ENCODE data around the gene CACNA2D3.

DNA sequence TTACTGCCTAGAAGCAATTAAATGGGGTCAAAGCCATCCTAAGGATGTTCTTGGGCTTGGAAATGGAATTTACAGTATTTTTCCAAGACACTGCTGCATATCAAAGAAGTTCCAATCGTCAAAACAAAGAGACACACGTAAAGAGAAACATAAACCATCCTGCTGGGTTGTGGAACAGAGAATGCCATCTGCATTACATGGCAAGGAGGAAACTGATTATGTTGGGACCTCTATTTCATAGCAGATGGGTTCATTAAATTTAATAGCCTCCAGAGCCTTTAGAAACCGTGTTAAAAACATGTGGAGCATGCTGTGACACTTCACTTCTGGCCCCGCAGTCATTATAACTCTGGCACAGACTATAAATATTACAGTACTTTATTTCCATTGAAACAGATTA, 650.9 kb downstream of the CACNA2D3 start:
- TF ChIP-seq, protein P1, sequence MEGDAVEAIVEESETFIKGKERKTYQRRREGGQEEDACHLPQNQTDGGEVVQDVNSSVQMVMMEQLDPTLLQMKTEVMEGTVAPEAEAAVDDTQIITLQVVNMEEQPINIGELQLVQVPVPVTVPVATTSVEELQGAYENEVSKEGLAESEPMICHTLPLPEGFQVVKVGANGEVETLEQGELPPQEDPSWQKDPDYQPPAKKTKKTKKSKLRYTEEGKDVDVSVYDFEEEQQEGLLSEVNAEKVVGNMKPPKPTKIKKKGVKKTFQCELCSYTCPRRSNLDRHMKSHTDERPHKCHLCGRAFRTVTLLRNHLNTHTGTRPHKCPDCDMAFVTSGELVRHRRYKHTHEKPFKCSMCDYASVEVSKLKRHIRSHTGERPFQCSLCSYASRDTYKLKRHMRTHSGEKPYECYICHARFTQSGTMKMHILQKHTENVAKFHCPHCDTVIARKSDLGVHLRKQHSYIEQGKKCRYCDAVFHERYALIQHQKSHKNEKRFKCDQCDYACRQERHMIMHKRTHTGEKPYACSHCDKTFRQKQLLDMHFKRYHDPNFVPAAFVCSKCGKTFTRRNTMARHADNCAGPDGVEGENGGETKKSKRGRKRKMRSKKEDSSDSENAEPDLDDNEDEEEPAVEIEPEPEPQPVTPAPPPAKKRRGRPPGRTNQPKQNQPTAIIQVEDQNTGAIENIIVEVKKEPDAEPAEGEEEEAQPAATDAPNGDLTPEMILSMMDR (IDR thresholded peaks at IDR 0.05): no peak
- no peak for TF ChIP-seq POLR2A (IDR thresholded peaks at IDR 0.05)
